ENCODE measurements around the gene FBXO3.

- TF ChIP-seq CTCF (conservative IDR thresholded peaks at IDR 0.05; ENCODE audit: low read length): no peak
- TF ChIP-seq EZH2phosphoT487 (IDR thresholded peaks at IDR 0.05; ENCODE audit: borderline replicate concordance): no peak
These were observed 12.8 kb downstream of the FBXO3 start for GRCh38 chr11:33761471-33761870.
